ENCODE measurements around the gene STK31.
"Not testable (repeated sequence)": the region's sequence is repeated elsewhere in the genome, so short reads cannot be mapped to it uniquely, and the experiment has no call there.

Gene STK31

DNA sequence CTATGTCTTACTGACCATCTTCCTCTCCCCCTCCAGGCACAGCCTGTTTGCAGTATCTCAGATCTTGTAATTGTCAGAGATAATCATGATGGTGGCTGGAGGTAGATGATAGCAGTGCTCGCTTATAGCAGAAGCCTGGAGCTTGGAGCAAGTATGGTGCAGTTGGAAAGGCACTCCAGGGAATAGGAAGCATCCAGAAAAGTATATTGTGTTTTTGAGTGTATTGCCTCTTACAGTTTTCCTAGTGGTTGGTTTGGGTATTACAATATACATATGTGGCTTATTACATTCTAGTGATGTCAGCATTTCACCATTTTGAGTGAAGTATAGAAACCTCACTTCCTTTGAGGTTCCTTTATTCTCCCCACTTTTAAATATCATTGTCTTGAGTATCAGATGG lies 101.5 kb downstream of the STK31 start:
- no peak for DNase-seq

DNA sequence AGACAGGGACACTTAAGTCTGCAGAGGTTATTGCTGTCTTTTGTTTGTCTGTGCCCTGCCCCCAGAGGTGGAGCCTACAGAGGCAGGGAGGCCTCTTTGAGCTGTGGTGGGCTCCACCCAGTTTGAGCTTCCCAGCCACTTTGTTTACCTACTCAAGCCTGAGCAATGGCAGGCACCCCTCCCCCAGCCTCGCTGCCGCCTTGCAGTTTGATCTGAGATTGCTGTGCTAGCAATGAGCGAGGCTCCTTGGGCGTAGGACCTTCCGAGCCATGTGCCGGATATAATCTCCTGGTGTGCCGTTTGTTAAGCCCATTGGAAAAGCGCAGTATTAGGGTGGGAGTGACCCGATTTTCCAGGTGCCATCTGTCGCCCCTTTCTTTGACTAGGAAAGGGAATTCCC lies 118.1 kb downstream of the STK31 start:
- not testable (repeated sequence) for DNase-seq

DNA sequence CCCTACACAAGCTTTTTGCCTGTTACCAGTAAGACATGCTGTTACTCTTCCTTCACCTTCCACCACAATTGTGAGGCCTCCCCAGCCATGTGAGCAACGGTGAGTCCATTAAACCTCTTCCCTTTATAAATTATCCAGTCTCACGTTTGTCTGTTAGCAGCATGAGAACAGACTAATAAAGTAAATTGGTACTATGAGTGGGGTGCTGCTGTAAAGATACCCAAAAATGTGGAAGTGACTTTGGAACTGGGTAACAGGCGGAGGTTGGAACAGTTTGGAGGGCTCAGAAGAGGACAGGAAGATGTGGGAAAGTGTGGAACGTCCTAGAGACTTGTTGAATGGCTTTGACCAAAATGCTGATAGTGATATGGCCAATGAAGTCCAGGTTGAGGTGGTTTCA lies 122.7 kb downstream of the STK31 start:
- not testable (repeated sequence) for DNase-seq

DNA sequence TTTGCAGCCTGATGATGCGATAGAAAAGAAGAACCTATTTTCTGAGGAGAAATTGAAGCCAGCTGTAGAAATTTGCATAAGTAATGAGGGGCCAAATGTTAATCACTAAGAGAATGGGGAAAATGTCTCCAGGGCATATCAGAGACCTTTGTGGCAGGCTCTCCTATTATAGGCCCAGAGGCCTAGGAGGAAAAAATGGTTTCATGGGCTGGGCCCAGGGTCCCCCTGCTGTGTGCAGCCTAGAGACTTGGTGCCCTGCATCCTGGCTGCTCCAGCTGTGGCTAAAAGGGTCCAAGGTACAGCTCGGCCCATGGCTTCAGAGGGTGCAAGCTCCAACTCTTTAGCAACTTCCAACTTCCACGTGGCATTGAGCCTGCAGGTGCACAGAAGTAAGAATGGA lies 123.4 kb downstream of the STK31 start:
- no peak for DNase-seq

DNA sequence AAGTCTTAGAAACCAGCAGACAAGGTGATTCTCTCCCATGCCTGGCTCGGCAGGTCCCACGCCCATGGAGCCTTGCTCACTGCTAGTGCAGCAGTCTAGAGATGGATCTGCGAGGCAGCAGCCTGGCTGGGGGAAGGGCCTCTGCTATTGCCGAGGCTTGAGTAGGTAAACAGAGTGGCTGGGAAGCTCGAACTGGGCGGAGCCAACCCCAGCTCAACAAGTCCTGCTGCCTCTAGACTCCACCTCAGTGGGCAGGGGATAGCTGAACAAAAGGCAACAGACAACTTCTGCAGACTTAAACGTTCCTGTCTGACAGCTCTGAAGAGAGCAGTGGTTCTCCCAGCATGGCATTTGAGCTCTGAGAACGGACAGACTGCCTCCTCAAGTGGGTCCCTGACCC lies 134.8 kb downstream of the STK31 start:
- DNase-seq, result not testable (repeated sequence)

DNA sequence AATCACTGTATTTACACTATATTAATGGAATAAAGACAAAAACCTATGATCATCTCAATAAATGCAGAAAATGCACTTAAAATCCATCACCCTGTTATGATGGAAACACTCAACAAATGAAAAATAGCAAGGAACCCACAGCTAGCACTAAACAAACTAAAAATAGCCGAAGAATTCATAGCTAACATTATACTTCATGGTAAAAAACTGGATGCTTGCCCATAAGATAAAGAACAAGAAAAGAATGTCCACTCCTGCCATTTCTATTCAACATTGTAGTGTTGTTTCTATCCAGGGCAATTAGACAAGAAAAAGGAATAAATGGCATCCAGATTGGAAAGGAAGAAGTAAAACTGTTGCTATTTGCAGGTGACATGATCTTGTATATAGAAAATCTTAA lies 142.1 kb downstream of the STK31 start:
- no peak for DNase-seq

DNA sequence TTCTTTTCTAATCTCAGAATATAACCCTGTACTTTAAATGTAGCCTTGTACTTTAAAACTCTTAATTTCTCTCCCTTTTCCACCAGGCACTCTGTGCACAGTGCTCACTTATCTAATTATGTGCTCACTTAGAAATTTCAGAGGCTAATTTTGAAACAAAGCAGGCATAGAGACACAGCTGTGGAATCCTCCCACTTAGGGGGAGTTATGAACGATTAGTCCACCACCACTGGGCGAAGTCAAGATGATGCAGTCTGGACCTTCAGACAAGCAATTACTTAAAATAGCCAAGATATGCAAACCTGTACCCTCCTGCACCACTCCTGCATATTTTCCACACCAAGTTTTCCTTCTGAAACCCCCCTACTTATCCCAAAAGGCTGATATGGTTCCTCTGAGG lies 143.0 kb downstream of the STK31 start:
- DNase-seq, result no peak

DNA sequence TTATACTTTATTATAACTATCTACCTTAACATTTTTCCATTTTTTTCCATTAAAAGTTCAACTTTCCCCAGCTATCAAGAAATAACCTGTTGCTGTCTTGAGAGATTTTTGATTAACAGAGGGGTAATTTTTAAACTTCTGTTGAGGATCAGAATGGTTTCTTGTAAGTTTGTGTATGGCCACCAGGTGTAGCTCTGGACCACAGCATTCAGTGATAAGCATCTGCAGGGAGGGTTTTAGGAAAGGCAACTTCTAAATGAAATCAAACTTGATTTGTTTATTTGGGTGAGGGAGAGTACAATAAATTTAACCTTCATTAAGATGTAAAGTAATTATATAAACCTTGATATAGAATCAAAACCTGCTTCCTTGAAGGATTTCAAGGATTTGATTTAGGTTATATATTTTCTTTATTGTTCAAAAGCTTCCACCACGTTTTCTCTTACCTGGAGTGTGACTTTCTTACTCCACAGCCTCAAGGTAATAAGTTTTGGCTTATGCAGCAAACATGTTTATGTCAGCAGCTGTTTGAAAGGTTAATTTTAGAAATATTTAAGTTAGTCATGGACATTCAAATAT lies 153.3 kb downstream of the STK31 start:
- peak; percentile 63 for DNase-seq

DNA sequence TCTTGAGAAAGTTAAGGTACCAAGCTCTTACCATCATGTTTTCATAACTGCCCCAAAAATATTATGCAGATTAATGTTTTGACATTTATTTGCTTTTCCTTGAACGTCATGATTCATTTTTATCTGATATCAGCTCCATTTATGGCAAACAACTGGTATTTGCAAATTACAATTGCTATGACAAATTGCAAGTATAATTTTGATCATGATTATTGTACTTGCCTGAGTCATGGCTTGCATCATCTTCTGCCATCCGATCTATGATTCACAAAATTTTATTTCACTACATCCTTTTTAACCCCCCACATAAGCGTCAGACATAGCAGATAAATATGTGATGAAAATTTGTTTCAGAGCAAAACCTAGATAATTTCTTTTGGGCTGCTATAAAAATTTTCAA lies 155.0 kb downstream of the STK31 start:
- no peak for DNase-seq

DNA sequence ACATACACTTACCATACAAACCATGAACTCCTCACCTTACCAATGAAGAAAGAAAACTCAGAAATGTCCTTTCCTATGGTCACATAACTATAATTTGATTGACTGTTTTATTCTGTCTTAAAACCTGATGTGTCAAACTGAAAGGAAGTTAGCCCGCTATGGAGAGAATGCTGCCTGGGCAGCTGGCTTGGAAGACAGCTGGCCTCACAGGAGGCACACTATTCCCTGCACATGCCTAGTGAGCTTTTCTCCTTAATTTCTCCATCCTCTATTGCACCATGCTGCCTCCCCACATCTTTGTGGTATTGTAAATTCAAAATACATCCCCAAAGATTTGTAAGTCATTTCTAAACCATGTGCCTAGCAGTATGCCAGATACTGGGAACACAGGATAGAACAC lies 163.3 kb downstream of the STK31 start:
- DNase-seq, result no peak

DNA sequence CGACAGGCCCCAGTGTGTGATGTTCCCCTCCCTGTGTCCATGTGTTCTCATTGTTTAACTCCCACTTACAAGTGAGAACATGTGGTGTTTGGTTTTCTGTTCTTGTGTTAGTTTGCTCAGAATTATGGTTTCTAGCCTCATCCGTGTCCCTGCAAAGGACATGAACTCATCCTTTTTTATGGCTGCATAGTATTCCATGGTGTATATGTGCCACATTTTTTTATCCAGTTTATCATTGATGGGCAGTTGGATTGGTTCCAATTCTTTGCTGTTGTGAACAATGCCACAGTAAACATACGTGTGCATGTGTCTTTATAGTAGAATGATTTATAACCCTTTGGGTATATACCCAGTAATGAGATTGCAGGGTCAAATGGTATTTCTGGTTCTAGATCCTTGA lies 166.5 kb downstream of the STK31 start:
- DNase-seq, result not testable (repeated sequence)
